B cell (primary cell): ENCODE measurements around the gene IL20. TPM values are rescaled to one million over a fixed set of nuclear protein-coding genes. Genes with fewer than 3 reads are reported as not detected.

ENCODE experiments used
- polyA plus RNA-seq: library from polyadenylated mRNA; depleted of rRNA; stranded (reverse); fragments of >200 nt; gene quantifications from 2 replicates; pipeline ENCODE4 v1.2.3, GENCODE V29; 2012
- total RNA-seq, 2 donors: library from RNA; stranded (reverse); fragments of 120-200 nt in 1 of 2; gene quantifications; 1 replicate in 1 of 2; 2 replicates in 1 of 2; pipeline versions ENCODE4 v1.2.3 to v1.2.4, GENCODE V29; 2013 to 2022

Gene IL20
- total and polyA plus RNA-seq, 2 donors (not counting 1 experiment from before 2014, with no cell fraction given) = not detected

Other genes with a start within 250 kb of the IL20 start
- gene DYRK3, start 230.1 kb upstream of the IL20 start, total RNA-seq = 0.30 and 0.80 TPM in 2 replicates
- gene DYRK3, start 230.1 kb upstream of the IL20 start, polyA plus RNA-seq = 0.25 TPM in 1 of 2 replicates, not detected in the other
- gene MAPKAPK2, start 180.7 kb upstream of the IL20 start, total RNA-seq = 85.8 and 91.1 TPM in 2 replicates
- 60.3 and 113 TPM in 2 replicates for gene MAPKAPK2, start 180.7 kb upstream of the IL20 start, polyA plus RNA-seq
- 0.24 and 0.27 TPM in 2 replicates for gene IL19, start 94.8 kb upstream of the IL20 start, total RNA-seq
- not detected in 2 replicates for gene IL19, start 94.8 kb upstream of the IL20 start, polyA plus RNA-seq
- 0.63 and 0.69 TPM in 2 replicates for gene IL10, start 93.1 kb upstream of the IL20 start, total RNA-seq
- 0.37 TPM in 1 of 2 replicates, not detected in the other for gene IL10, start 93.1 kb upstream of the IL20 start, polyA plus RNA-seq
- gene IL24, start 31.8 kb downstream of the IL20 start, total RNA-seq = not detected in 2 replicates
- not detected in 2 replicates for gene IL24, start 31.8 kb downstream of the IL20 start, polyA plus RNA-seq
- 711 and 753 TPM in 2 replicates for gene FCMR, start 56.3 kb downstream of the IL20 start, total RNA-seq
- 686 and 931 TPM in 2 replicates for gene FCMR, start 56.3 kb downstream of the IL20 start, polyA plus RNA-seq
- gene PIGR, start 80.8 kb downstream of the IL20 start, total RNA-seq = 0.44 and 1.1 TPM in 2 replicates
- 0.16 and 0.31 TPM in 2 replicates for gene PIGR, start 80.8 kb downstream of the IL20 start, polyA plus RNA-seq
- gene FCAMR, start 104.8 kb downstream of the IL20 start, total RNA-seq = not detected in 2 replicates
- gene FCAMR, start 104.8 kb downstream of the IL20 start, polyA plus RNA-seq = not detected in 2 replicates
- 0.10 TPM in 1 of 2 replicates, not detected in the other for gene C1orf116, start 167.1 kb downstream of the IL20 start, total RNA-seq
- 0.04 and 0.09 TPM in 2 replicates for gene C1orf116, start 167.1 kb downstream of the IL20 start, polyA plus RNA-seq
- 9.4 and 9.5 TPM in 2 replicates for gene YOD1, start 185.6 kb downstream of the IL20 start, total RNA-seq
- gene YOD1, start 185.6 kb downstream of the IL20 start, polyA plus RNA-seq = 2.3 and 5.4 TPM in 2 replicates
- 15.6 and 18.2 TPM in 2 replicates for gene PFKFB2, start 187.7 kb downstream of the IL20 start, total RNA-seq
- 6.5 and 10.3 TPM in 2 replicates for gene PFKFB2, start 187.7 kb downstream of the IL20 start, polyA plus RNA-seq
- gene C4BPB, start 223.2 kb downstream of the IL20 start, total RNA-seq = not detected in 2 replicates
- gene C4BPB, start 223.2 kb downstream of the IL20 start, polyA plus RNA-seq = 0.34 and 0.85 TPM in 2 replicates
- not detected in 2 replicates for gene C4BPA, start 238.6 kb downstream of the IL20 start, total RNA-seq
- gene C4BPA, start 238.6 kb downstream of the IL20 start, polyA plus RNA-seq = not detected in 2 replicates